SK-N-SH (cell line): ENCODE data around the gene MEOX1.

Experiments used
- GABPA ChIP-seq: IDR thresholded peaks from 2 replicates; pipeline ENCODE4 v1.4.0; 2012; ENCODE audit warnings: low read depth, mild to moderate bottlenecking
- NFIC ChIP-seq: IDR thresholded peaks from 2 replicates; pipeline ENCODE4 v1.4.0; 2012; ENCODE audit warnings: borderline replicate concordance
- RXRA ChIP-seq: IDR thresholded peaks from 2 replicates; pipeline ENCODE4 v1.4.0; 2012; ENCODE audit warnings: low read depth, mild to moderate bottlenecking, borderline replicate concordance
- TCF12 ChIP-seq: IDR thresholded peaks from 2 replicates; pipeline ENCODE4 v1.4.0; 2012
- YY1 ChIP-seq: IDR thresholded peaks from 2 replicates; pipeline ENCODE4 v1.4.0; 2012; ENCODE audit warnings: low read depth, mild to moderate bottlenecking
- TF ChIP-seq, protein P1 (sequence below): fragments of 200-600 bp; sonication (generic); IDR thresholded peaks from 2 replicates; pipeline ENCODE4 v1.6.1; 2017; ENCODE audit warnings: antibody characterized with exemption, mild to moderate bottlenecking, moderate library complexity

DNA sequence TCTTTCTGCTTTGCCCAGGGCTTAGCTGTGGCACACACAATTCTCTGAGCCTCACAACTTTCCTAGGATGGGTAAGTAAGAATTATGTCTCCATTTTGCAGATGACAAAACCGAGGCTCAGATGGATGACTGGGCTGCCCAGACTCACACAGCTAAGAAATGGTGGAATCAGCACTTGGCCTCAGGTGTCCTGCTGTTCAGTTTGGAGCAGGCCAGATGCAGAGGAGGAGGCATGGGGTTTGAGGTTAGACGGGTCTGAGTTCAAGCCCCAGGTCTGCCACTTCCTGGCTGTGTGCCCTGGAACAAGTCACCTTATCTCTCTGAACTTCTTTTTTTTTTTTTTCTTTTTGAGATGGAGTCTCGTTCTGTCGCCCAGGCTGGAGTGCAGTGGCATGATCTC lies 1.7 kb upstream of the MEOX1 start:
- TF ChIP-seq, protein P1, sequence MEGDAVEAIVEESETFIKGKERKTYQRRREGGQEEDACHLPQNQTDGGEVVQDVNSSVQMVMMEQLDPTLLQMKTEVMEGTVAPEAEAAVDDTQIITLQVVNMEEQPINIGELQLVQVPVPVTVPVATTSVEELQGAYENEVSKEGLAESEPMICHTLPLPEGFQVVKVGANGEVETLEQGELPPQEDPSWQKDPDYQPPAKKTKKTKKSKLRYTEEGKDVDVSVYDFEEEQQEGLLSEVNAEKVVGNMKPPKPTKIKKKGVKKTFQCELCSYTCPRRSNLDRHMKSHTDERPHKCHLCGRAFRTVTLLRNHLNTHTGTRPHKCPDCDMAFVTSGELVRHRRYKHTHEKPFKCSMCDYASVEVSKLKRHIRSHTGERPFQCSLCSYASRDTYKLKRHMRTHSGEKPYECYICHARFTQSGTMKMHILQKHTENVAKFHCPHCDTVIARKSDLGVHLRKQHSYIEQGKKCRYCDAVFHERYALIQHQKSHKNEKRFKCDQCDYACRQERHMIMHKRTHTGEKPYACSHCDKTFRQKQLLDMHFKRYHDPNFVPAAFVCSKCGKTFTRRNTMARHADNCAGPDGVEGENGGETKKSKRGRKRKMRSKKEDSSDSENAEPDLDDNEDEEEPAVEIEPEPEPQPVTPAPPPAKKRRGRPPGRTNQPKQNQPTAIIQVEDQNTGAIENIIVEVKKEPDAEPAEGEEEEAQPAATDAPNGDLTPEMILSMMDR = no peak
- TF ChIP-seq YY1 (no peak), NFIC (no peak), TCF12 (no peak), GABPA (no peak), RXRA (no peak)
